Neural cell (in vitro differentiated cells): ENCODE data around the gene THBS1.

Source experiments
- EP300 ChIP-seq: fragments of 450-650 bp; conservative IDR thresholded peaks from 2 replicates; pipeline ENCODE4 v1.6.1; 2014; ENCODE audit warnings: antibody characterized with exemption, mild to moderate bottlenecking, moderate library complexity; ENCODE audit not compliant: poor library complexity, severe bottlenecking
- EZH2 ChIP-seq: fragments of 200-600, 300-800 bp; shearing (Covaris generic), sonication (generic); IDR thresholded peaks from 2 replicates; pipeline ENCODE4 v1.6.1; 2014; ENCODE audit warnings: antibody characterized with exemption, low read length, borderline replicate concordance, mild to moderate bottlenecking; ENCODE audit not compliant: insufficient read depth, poor library complexity, severe bottlenecking
- MXI1 ChIP-seq: fragments of 450-650 bp; conservative IDR thresholded peaks from 2 replicates; pipeline ENCODE4 v1.6.1; 2014; ENCODE audit warnings: antibody characterized with exemption, mild to moderate bottlenecking; ENCODE audit not compliant: poor library complexity, severe bottlenecking
- POLR2AphosphoS5 ChIP-seq: IDR thresholded peaks from 2 replicates; pipeline ENCODE4 v1.6.1; 2012
- RAD21 ChIP-seq: fragments of 450-650 bp; conservative IDR thresholded peaks from 2 replicates; pipeline ENCODE4 v1.6.1; 2014; ENCODE audit warnings: antibody characterized with exemption, mild to moderate bottlenecking, moderate library complexity
- SMC3 ChIP-seq: fragments of 450-650 bp; conservative IDR thresholded peaks from 2 replicates; pipeline ENCODE4 v1.6.1; 2014; ENCODE audit warnings: antibody characterized with exemption, mild to moderate bottlenecking, moderate library complexity; ENCODE audit not compliant: poor library complexity
- TAF1 ChIP-seq: IDR thresholded peaks from 2 replicates; pipeline ENCODE4 v1.6.1; 2012; ENCODE audit warnings: low read depth
- TF ChIP-seq, protein P1 (sequence below): fragments of 450-650 bp; IDR thresholded peaks from 2 replicates; pipeline ENCODE4 v1.5.1; 2014; ENCODE audit warnings: antibody characterized with exemption, mild to moderate bottlenecking, moderate library complexity; ENCODE audit not compliant: poor library complexity, severe bottlenecking
- TF ChIP-seq, protein P2 (sequence below): IDR thresholded peaks from 2 replicates; pipeline ENCODE4 v1.6.1; 2012; ENCODE audit warnings: borderline replicate concordance

- TF ChIP-seq, protein P1, sequence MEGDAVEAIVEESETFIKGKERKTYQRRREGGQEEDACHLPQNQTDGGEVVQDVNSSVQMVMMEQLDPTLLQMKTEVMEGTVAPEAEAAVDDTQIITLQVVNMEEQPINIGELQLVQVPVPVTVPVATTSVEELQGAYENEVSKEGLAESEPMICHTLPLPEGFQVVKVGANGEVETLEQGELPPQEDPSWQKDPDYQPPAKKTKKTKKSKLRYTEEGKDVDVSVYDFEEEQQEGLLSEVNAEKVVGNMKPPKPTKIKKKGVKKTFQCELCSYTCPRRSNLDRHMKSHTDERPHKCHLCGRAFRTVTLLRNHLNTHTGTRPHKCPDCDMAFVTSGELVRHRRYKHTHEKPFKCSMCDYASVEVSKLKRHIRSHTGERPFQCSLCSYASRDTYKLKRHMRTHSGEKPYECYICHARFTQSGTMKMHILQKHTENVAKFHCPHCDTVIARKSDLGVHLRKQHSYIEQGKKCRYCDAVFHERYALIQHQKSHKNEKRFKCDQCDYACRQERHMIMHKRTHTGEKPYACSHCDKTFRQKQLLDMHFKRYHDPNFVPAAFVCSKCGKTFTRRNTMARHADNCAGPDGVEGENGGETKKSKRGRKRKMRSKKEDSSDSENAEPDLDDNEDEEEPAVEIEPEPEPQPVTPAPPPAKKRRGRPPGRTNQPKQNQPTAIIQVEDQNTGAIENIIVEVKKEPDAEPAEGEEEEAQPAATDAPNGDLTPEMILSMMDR: no peak
- TF ChIP-seq POLR2AphosphoS5 (no peak), TAF1 (no peak), EP300 (no peak), EZH2 (no peak), MXI1 (no peak), SMC3 (no peak), RAD21 (no peak)
- TF ChIP-seq, protein P2, sequence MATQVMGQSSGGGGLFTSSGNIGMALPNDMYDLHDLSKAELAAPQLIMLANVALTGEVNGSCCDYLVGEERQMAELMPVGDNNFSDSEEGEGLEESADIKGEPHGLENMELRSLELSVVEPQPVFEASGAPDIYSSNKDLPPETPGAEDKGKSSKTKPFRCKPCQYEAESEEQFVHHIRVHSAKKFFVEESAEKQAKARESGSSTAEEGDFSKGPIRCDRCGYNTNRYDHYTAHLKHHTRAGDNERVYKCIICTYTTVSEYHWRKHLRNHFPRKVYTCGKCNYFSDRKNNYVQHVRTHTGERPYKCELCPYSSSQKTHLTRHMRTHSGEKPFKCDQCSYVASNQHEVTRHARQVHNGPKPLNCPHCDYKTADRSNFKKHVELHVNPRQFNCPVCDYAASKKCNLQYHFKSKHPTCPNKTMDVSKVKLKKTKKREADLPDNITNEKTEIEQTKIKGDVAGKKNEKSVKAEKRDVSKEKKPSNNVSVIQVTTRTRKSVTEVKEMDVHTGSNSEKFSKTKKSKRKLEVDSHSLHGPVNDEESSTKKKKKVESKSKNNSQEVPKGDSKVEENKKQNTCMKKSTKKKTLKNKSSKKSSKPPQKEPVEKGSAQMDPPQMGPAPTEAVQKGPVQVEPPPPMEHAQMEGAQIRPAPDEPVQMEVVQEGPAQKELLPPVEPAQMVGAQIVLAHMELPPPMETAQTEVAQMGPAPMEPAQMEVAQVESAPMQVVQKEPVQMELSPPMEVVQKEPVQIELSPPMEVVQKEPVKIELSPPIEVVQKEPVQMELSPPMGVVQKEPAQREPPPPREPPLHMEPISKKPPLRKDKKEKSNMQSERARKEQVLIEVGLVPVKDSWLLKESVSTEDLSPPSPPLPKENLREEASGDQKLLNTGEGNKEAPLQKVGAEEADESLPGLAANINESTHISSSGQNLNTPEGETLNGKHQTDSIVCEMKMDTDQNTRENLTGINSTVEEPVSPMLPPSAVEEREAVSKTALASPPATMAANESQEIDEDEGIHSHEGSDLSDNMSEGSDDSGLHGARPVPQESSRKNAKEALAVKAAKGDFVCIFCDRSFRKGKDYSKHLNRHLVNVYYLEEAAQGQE: no peak
These were observed 16.5 kb downstream of the THBS1 start for GRCh38 chr15:39597336-39597735.
